Erythroblast (primary cell): ENCODE measurements around the gene FLYWCH2.

Experiments used
- DNase-seq, 2 experiments: peaks; one replicate each; lab custom pipeline; 2025; lab: John Stamatoyannopoulos, UW
- GATA1 ChIP-seq: IDR thresholded peaks from 2 replicates; pipeline ENCODE4 v1.6.1; 2011; ENCODE audit warnings: low read depth, mild to moderate bottlenecking, control low read depth, low read length, moderate library complexity
- POLR2A ChIP-seq: IDR thresholded peaks from 2 replicates; pipeline ENCODE4 v1.6.1; 2011; ENCODE audit warnings: mild to moderate bottlenecking, low read length

The FLYWCH2 gene

DNA sequence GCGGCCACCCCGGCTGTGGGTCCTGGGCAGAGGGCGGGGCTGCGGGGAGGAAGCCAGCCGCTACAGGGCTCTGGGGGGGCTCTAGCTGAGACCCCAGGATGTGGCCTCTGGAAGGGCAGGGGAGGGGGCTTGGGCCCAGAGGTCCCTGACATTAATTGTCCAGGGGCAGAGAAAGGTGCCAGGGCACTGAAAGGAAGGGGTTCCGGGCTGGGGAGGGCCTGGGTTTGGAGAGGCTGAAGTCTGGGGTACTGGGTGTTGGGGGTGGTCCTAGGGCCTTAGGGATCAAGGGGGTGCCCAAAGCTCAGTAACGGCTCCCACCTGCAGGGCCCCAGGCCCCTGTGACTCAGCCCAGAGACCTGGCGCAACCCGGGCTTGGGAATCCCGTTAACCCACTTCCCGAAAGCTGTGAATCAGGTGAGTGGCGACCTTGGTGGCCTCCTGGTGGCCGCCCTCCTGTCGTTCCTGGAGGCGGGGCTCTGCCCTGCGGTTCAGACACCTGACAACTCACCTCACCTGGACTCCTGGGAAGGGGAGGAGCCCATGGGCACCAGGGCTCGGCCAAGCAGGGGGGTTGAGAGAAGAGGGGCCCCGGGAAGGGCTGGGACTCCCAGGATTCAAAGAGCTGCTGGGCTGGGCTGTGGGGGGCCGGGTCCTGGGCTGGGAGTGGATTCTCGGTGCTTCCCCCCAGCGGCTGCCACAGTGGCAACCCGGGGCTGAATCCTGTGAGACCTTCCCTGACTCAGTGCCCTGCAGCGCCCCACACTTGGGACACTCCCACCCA lies 24.6 kb upstream of the FLYWCH2 start:
- no peak for DNase-seq
- TF ChIP-seq POLR2A, result no peak
- TF ChIP-seq GATA1, result no peak

DNA sequence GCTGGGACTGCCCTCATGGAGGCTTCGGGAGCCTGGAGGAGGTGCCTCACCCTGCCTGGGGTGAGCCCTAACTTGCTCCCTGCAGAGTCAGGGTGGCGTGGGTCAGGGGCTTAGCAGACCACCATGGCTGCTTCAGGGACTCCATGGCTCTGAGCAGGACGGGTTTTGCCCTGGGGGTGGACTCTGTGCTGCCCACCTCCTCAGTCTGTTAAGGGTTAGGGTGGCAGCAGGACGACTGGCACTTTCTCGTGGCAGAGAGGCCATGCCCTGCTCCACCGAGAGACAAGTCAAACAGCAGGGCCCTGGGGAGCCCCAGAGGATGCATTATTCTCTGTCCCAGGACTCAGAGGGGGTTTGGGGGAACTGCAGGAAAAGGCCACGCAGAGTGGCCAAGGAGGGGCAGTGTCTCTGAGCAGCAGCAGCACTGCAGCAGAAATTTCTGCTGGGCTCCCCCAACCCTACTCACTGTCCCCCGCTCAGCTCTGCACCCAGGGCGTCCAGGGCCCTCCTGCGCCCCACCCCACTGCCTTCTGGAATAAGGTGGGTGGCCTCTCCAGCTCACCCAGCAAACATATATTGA lies 23.2 kb upstream of the FLYWCH2 start:
- TF ChIP-seq POLR2A, result no peak
- TF ChIP-seq GATA1, result no peak
- DNase-seq, result no peak

DNA sequence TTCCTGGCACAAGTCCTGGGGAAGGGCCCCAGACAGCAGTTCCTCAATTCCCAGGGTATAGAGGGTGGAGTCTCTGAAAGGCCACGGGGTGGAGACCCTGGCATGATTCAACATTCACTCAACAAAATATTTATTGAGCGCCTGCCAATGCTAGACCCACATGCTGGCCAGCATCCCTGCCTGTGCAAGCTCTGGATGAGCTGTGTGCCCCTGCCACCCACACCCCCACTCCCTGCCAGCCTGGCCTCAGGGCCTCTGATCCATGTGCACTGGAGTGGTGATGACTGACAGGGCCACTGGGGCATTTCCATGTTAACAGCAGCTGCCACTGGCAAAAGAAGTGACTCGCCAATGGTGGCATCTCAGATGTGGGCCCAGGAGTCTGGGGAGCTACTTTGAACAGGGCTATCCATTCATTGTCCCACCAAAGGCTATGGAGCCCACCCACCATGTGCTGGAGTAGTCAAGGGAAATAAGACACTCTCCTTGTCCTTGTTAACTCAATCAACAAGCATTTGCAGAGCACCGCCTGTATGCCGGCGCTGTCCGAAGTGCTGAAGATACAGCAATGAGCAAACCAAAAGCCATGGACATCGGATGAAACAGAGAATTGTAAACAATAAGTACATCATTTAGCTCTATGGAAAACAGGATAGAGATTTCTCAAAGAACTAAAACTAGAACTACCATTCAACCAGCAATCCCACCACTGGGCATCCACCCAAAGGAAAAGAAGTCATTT lies 22.0 kb upstream of the FLYWCH2 start:
- peak in 1 of 2 experiments; percentile 29 for DNase-seq
- TF ChIP-seq GATA1 (no peak), POLR2A (no peak)

DNA sequence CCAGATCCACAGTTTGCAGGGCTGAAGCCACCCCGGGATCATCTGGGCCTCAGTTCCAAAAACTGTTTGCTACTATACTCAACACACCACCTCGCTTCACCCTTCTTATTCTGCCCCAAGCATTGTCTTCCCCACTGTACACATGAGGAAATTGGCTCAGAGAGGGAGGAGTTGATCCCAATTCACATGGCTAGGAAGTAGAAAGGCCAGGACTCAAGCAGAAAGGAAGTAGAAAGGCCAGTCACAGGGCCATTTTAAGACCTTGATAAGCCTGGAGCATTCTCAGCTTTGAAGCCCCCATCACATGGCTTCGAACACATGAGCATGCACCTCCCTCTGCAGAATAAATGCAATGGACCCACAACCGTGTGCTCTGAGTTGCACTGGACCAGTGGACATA lies 17.4 kb upstream of the FLYWCH2 start:
- no peak for DNase-seq
- TF ChIP-seq POLR2A (no peak), GATA1 (no peak)

DNA sequence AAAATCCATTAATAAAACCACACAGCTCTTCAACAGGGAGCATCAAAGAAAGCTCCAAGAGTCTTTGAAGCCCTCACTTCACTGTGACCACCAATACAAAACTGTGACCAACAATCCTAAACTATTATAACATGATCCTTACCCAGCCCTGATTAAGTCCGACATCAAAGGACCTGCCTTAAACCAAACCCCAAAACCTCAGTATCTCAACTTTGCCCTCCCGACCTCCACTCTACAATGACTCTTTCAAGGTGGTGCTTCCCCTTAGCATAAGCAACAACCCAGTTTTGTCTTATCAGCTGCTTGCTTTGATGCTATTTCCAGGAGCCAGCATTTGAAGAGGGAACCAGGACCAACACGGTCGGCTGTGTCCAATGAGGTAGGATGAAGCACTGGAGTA lies 16.6 kb upstream of the FLYWCH2 start:
- DNase-seq, result no peak
- TF ChIP-seq POLR2A (no peak), GATA1 (no peak)

DNA sequence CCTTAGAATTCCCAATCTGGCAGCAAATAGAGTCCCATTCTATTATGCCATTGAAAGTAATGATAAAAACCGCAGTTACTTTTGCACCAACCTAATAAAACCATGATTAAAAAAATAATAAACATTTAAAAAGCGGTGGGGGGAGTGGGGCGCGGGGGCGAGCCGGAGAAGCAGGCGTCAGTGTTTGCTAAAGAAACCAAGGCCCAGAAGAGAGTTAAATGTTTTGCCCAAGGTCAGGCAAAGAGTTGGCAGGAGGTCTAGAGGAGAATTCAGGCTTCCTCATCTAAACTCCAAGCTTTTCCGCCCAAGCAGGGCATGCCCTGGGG lies 15.4 kb upstream of the FLYWCH2 start:
- TF ChIP-seq POLR2A, result no peak
- TF ChIP-seq GATA1, result no peak
- DNase-seq, result no peak

DNA sequence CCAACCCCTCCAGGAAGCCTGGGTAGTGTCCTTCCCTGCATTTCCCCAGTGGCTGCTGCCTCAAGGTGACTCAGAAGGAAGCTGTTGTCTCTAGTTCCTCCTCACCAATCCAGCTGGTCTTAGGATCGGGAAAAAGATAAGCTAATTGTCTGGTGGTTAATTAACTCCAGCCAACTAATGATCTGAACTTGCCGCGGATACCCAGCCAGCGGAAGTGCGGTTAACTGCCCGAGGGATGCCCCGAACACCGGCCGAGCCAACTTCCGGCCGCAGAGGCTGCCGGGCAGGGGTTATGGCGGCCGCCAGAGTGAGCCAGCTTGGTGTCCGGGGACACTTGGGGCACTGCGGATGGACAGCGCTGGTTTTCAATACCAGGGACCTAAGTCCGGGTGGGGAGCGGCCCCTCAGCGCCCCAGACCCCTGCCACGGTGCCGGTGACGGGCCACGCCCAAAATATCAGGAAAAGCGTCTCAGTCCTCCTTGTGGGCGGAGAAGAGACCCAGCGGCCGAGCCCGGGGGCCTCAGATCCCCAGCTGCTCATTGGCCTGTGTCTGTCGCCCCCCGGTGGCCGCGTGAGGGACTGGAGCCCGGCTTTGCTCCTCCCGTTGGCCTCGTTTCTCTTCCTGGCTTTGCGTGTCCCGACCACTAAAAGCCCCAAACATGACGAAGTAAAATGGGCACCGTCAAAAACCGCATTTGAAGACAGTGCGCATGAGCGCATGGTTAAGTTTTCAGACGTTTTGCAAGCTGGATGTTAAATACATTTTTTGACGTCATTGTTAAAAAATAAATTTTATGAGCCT lies 14.8 kb upstream of the FLYWCH2 start:
- peak; percentile 93 to 94 for DNase-seq
- TF ChIP-seq POLR2A (peak; percentile 84), GATA1 (no peak)

DNA sequence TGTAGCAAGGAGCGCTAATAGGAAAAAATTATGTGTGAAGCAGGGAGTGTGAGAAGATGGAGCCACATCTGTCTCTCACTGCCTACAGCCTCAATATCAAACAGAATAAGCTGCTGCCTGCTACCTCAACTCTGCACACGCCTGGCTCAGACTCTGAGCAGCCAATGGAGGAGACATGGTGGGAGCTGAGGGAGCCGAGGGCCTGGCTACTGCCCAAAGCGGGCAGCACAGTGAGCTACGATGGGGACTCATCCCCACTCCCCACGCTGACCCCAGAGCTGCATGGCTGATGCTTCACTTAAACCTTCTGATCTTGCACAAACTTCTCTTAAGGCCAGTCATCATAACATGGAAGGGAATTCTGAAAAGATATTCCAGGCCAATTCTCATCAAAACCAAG lies 11.1 kb upstream of the FLYWCH2 start:
- no peak for TF ChIP-seq POLR2A
- no peak for TF ChIP-seq GATA1
- no peak for DNase-seq

DNA sequence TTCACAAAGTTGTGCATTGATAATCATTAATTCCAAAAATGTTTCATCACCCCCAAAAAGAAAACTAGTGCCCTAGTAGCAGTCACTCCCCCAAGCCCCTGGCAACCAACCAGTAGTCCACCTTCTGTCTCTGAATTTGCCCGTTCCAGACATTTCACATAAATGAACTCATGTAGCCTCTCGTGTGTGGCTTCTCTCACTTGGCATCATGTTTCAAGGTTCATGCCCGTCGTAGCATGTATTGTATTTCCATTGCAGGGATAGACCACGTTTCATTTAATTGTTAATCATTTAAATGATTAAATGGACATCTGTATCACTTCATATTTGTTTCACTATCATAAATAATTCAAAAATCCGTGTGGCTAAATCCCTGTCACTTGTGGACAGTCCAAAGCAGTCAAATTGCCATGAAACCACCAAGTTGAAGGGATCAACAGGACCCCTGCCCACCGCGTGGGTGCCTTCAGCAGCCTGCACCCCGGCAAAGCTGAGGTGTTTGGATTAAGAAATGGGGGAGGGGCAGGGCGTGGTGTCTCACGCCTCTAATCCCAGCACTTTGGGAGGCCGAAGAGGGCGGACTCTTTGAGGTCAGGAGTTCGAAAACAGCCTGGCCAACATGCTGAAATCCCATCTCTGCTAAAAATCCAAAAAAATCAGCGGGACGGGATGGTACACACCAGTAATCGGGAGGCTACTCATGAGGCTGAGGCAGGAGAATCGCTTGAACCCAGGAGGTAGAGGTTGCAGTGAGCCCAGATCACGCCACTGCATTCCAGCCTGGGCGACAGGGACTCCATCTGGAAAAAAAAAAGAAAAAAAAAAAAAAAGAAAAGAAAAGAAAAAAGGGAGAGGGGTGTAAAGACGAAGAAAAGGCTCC lies 8.7 kb upstream of the FLYWCH2 start:
- no peak for DNase-seq
- TF ChIP-seq POLR2A (no peak), GATA1 (no peak)

DNA sequence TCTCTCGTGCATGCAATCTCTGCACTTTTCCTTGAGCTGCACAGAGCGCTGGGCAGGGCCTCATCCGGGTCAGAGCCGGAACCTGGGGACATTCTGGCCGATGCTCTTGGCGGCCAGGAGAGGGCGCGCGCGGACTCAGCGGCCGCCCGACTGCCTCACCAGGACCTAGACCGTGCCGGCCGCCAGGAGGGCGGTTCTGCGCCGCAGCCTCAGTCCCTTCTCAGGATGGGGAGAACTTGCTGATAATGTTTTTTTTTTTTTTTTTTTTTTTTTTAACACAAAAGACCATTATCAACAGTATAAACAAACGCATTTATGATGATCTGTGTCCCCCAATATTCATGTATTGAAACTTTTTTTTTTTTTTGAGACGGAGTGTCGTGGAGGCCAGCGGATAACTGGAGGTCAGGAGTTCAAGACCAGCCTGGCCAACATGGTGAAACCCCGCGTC lies 8.1 kb upstream of the FLYWCH2 start:
- DNase-seq, result peak; percentile 86 to 92
- TF ChIP-seq POLR2A (no peak), GATA1 (no peak)

DNA sequence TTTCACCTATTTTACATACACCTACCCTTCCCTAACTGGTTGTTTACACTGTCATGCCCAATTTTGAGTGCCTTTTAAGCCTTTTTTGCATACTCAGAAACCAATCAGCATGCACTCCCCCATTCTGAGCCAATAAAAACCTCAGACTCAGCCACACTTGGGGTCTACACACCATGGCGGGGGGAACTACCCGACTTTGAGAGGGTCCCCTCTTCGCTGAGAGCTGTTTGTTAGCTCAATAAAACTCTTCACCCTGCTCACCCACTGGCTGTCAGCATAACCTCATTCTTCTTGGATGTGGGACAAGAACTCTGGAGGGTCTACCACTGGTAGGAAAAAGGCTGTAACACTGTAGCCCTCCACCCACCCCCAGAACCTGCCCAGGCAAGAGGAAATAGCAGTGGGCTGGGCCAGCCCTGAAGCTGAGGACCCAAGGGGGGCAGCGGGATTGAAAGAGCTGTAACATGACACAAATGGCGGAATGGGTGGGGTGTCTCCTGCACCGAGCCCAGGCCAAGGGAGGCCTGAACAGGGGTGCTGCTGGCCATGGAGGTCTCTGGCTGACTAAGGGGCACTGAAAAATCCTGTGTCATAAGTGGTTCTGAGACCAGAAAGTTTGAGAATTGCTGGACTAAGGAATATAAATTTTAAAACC lies 3.0 kb upstream of the FLYWCH2 start:
- no peak for DNase-seq
- TF ChIP-seq GATA1, result no peak
- no peak for TF ChIP-seq POLR2A

DNA sequence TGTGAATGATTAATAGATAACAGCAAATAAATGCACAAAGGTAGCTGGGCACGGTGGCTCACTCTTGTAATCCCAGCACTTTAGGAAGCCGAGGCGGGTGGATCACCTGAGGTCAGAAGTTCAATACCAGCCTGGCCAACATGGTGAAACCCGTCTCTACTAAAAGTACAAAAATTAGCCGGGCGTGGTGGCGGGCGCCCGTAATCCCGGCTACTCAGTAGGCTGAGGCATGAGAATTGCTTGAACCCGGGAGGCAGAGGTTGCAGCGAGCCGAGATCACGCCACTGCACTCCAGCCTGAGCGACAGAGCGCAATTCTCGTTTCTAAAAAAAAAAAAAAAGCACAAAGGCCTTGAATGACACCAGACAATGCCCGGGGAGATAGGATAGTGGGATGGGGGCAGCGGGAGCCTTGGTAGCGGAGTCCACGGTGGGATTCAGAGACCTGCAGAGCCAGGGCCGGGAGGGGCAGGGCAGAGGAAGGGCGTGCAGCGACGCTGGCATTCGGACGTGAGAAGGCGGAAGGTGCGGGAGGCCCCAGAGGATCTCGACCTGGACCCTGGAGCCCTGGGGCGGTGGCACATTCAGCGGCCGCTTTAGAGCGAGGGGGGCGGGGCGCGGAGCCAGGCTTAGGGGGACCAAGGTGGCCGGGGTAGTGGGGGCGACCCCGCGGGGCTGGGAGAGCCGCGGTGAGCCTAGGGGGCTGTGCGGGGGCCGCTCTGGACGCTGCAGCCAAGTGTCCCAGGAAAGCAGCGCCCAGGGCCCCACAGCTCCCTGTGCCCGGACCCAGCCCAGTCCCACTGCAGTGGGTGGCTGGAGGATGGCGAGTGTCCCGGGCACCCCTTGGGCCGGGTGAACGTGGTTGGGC lies 999 bp upstream of the FLYWCH2 start:
- peak in 1 of 2 experiments; percentile 44 for DNase-seq

More for the DNA sequence above, 999 bp upstream of the FLYWCH2 start:
- TF ChIP-seq GATA1 (no peak), POLR2A (no peak)
